HG02798 (cell line): Measurements from ENCODE around the gene CCDC195.
"Not testable (repeated sequence)": the region's sequence is repeated elsewhere in the genome, so short reads cannot be mapped to it uniquely, and the experiment has no call there.

ENCODE experiments used
- ATAC-seq: cut with Tn5 transposase; IDR thresholded peaks from one replicate; pipeline ENCODE4 v1.9.1; 2021; ENCODE audit warnings: mild to moderate bottlenecking; ENCODE audit not compliant: unreplicated experiment, poor library complexity

The CCDC195 gene

DNA sequence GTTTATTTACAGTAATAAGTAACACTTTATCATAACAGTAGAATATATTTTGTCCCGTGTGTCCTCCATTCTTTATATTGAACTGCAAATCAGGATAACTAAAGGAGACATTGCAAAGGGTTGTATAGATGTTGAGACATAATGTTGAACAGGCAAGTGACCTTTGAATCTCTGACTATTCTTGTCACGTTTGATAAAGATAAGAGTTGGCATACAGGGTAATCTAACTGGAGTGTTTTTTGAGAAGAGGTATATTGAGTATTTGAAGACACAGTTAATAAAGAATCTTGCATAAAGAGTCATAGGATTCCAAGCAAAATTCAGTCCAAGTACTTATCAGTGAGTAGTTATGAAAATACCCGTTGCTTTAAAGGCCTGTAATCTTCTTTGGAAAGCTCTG is 21.7 kb downstream of the CCDC195 start:
- ATAC-seq, result no peak

DNA sequence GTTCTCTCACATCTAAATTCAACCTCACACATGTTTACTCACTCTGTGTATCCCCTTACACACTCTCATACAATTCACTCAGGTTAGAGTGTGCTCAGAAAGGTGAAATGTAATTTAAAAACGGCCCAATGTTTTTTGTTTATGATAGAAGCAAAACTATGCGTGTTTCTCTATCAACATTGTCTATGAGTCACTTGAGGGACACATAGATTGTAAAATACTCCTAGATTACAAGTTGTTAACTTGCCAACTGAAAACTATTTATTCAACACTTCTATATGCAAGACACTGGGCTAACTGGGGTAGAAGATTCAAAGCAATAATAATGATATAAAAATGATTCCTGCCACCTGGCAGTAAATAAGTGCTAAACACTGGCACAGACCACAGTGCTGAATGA is 24.6 kb downstream of the CCDC195 start:
- ATAC-seq, result no peak

DNA sequence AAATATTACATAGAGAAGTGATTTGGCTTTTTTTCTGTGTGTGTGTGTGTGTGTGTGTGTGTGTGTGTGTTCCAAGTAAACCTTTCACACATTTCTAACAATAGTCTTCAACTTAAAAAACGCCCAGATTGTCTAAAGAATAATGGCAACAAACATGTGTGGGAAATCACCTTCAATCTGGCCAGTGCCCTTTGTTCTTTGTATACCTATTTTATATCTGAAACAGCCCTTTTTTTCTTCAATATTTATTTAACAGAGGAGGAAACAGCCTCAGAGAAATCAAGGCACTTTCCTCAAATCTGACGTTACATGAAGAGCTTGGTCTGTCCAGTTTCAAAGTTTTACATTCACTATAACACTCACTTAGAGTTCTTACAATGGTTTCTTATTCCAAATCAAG is 25.3 kb downstream of the CCDC195 start:
- no peak for ATAC-seq

DNA sequence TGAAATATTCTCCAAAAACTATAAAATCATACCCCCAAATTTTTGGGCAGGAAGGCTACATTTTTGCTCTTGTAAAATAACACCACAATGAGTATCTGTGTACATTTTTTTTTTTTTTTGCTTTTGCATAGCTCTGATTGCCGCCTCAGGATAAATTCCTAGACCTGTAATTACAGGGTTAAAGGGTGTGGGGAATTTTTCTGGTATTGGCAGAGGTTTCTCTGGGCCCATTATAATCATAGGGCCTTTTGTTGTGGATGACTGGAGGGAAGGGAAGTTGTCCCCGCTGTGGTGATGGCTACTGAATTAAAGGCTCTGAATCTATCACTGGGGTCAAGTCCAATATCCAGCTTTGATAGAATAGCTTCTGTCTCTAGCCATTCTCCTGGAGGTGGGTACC is 26.6 kb downstream of the CCDC195 start:
- ATAC-seq, result no peak

DNA sequence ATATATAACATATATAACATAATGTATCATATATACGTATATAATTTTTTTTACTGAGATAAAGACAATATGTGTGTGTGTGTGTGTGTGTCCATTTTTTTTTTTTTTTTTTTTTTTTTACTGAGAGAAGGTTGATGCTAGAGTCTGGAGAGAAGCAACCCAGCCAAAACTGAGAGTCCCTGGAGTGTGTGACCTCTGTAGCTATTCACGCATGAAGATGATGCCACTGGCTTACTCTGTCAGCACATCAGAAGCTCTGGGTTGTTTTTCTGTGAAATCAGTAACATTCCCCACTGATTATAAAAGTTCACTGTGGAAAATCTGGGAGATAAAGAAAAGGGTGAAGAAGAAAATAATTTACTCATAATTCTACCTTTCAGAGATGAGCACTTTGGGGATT is 27.2 kb downstream of the CCDC195 start:
- ATAC-seq, result no peak

DNA sequence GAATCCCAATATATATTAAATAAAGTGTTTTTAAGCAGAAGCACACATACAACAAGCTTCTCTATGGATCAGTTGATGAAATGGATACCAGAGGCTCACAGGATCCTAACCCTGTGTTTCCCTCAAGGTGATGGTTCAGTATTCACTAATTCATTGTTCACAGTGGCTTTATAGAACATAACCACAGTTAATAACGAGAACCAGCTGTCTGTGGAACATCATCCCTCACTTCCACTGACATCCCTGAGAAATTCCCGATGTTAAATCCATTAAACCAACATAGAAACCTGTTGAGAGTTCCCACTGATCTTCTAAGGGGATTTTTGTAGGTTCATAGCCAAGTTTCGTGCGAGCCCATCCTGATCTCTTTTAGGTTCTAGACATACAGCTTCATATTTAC is 29.0 kb downstream of the CCDC195 start:
- no peak for ATAC-seq

DNA sequence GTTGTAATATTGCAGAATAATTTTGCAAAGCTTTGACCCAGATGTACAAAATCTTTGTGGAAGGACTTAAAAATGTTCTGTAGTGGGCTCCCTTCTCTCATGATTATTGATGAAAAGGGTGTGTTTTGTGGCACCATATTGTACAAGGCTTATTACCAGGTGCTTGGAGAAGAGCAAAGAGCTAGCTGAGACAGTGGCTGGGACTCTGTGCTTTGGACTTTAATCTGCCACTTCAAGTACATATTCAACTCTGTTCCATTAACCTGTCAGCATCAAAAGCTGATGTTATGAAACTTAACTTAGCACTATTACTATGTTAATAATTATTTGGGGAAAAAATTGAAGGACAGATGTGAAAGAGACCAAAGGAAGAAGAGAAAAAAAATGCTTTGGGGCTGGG is 31.0 kb downstream of the CCDC195 start:
- no peak for ATAC-seq

DNA sequence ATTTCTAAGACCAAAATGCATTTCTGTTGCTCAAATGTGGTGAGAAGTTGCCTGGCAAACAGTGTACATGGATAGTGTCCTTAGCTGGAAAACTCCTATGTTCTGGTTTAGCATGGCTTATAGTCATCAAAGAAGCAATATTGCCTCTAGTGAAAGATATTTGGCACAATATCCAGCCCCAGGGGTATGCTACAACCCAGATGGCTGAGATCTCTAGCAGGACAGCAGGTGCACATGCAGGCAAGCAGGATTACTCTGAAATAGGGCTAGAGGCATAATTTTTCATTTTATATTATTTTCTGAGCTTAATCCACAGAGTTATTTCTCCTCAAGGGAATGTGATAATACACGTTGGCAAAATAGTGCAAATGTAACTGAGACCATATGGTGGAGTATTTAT is 34.0 kb downstream of the CCDC195 start:
- no peak for ATAC-seq

DNA sequence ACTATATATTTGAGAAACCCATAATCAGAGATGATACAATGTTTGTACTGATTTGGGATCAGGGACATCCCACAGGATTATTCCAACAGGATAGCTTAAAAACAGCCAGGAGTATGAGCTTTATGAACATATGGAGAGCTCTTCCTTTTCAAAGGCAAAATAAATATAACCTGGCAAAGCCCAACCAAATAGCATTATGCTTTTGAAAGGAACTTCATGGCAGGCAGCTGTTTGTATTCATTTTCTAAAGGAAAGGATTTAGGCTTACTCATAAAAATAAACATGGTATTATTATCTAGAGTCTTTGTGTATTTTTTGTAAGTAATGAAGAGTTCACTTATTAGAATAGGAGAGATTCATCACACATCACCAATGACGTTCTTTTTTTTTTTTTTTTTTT is 44.4 kb downstream of the CCDC195 start:
- no peak for ATAC-seq

DNA sequence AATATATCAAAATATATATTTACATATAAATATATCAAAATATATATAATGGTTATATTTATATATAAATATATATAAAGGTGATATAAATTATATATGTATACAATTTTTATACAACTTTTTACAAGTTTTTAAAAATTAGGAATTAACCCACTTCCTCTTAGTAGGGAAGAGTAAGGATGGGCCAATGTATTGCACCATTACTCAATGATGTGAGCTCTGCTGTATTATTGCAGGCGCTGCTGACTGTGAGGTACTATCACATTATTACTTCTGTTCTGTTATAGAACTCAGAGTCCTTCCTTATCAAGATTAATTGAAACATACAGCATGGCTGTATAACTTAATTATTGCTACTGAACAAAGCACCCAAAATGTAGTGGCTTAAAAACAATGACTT is 46.0 kb downstream of the CCDC195 start:
- no peak for ATAC-seq

DNA sequence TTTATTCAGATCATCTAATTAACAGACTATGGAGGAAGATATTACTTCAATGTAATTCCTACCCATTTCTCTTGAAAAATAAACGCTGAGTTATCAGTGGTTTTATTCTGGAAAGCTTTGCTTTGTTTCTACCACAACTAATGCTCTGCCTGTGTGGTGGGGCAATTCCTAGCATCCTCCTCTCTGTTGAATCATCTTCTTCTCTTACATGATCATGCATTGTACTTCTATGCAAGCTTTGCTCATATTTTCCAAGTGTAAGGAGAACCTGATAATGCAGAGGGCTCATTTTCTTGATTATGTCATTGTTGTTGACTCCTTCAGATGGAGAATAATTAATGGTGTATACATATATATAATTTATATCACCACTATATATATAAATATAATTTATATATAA is 46.7 kb downstream of the CCDC195 start:
- ATAC-seq, result no peak

DNA sequence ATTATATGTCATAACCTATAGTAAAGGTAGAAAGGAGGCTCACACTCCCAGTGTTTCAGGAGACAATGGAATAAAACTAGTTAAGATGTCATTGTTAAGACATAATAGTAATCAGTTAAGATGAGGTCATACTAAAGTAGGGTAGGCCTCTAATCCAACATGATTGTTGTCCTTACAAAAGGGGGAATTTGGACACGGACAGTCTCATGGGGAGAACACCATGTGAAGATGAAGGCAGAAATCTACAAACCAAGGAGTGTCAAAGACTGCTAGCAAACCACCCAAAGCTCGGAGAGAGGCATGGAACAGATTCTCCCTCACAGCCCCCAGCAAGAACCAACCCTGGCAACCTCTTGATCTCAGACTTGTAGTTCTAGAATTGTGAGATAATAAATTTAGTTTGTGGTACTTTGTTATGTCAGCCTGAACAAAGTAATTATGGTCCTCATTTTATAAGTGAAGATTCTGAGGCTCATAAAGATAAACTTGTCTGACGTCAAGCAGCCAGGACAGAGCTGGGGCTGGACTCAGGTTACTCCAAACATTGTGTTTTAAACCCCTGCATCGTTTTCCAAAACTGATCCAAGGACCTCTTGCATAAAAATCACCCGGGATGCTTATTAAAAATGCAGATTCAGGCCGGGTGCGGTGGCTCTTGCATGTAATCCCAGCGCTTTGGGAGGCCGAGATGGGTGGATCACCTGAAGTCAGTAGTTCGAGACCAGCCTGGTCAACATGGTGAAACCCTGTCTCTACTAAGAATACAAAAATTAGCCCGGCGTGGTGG is 47.8 kb downstream of the CCDC195 start:
- no peak for ATAC-seq

DNA sequence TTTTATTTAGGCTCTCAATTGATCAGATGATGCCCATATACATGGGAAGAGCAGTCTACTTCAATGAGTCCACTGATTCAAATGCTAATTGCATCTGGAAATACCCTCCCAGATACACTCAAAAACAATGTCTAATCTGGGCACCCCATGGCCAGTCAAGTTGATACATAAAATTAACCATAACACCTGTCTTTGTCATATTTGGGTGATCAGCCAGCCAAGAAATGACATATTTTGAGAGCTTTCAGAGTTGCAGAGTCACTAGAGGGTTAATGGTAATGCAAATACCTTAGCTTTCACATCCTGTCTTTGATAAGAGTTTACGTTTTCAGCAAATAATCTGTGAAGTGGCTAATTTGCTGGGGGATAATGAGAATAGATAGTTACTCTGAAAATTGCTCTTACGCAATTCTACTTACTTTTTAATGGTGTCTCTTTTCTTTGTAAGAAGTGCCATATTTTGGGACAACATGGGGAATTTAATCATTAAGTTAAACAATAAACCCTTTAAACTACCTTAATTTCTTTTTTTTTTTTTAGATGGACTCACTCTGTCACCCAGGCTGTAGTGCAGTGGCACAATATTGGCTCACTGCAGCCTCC is 49.1 kb downstream of the CCDC195 start:
- ATAC-seq, result peak; percentile 97

DNA sequence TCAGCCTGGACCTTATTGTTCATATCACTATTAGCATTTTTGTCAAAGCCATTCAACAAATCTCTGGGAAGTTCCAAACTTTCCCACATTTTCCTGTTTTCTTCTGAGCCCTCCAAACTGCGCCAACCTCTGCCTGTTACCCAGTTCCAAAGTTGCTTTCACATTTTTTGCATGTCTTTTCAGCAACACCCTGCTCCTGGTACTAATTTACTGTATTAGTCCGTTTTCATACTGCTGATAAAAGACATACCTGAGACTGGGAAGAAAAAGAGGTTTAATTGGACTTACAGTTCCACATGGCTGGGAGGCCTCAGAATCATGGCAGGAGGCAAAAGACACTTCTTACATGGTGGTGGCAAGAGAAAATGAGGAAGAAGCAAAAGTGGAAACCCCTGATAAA is 52.8 kb downstream of the CCDC195 start:
- not testable (repeated sequence) for ATAC-seq

DNA sequence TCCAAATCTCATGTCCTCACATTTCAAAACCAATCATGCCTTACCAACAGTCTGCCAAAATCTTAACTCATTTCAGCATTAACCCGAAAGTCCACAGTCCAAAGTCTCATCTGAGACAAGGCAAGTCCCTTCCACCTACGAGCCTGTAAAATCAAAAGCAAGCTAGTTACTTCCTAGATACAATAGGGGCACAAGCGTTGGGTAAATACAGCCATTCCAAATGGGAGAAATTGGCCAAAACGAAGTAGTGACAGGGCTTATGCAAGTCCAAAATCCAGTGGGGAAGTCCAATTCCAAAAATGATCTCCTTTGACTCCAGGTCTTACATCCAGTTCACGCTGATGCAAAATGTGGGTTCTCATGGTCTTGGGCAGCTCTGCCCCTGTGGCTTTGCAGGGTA is 54.5 kb downstream of the CCDC195 start:
- not testable (repeated sequence) for ATAC-seq

DNA sequence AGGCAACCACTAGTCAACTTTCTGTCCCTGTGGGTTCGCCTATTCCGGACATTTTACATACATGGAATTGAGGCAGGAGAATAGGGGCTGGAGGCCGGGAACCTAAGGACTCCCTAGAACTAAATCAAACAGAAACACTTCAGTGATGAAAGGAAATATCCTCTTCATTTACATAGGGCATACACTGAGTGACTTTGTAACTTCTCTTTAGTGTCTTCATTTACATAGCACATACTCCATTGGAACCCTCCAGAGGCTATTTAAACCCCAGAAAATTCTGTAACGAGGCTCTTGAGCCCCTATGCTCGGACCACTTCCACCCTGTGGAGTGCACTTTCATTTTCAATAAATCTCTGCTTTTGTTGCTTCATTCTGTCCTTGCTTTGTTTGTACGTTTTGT is 56.5 kb downstream of the CCDC195 start:
- ATAC-seq, result no peak

DNA sequence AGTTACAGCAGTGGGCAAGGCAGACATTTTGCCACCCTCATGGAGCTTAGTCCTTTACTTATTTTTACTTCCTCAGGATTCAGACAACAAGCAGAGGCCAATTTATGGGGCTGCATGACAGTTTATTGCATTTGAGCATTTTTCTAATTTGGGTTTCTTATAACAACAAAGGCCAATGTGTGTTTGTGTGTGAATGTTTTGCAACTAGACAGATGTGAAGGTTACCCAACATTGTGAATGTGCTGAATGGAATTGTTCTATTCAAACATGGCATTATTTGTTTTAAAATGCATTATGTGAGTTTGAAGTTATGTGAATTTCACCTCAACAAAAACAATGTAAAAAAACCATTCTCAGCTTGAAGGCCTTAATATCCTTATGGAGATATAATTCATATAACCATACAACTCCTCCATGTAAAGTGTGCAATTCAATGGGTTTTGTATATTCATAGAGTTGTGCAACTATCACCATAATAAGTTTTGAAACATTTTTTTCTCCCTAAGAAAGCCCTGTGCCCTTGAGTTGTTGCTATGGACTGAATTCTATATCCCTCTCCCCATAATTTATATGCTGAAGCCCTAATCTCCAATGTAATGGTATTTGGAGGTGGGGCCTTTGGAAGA is 57.3 kb downstream of the CCDC195 start:
- ATAC-seq, result no peak

DNA sequence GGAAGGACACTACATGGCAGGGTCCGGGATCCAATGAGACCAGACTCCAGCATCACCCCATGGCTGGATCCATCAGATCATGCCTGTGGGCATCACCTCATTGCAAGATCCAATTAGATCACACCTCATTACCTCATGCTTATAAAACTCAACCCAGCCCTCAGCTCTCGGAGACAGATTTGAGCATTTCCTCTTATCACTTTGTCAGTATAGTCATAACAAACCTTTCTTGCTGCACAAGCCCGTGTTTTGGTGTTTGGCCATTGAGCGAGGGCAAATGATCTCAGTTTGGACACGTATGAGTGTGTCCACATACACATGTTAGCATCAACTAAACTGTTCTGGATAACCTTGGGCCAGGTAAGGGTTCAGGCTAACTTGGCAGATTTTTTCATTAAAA is 58.8 kb downstream of the CCDC195 start:
- no peak for ATAC-seq

DNA sequence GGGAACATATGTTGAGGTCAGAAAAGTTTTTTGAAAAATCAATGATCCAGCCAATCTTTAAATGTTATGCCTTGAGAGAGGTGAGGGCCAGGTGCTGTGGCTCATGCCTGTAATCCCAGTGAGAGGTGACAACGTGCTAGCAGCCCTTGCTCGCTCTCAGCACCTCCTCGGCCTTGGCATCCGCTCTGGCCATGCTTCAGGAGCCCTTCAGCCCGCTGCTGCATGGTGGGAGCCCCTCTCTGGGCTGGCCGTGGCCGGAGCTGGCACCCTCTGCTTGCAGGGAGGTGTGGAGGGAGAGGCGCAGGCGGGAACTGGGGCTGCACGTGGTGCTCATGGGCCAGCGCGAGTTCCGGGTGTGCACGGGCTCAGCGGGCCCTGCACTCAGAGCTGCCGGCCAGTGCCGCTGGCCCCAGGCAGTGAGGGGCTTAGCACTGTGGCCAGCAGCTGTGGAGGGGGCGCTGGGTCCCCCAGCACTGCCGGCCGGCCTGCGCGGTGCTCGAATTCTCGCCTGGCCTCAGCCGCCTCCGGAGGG is 61.1 kb downstream of the CCDC195 start:
- no peak for ATAC-seq
